Stimulated activated CD4-positive, alpha-beta T cell treated with anti-CD3 and anti-CD28 coated beads, Interleukin-15, amount 100 ng/mL, for 24 hours (primary cell): ENCODE measurements around the gene ABCF2.

Experiments used
- DNase-seq: peaks from one replicate; pipeline ENCODE4 v3.0.0-alpha.2; 2020

ABCF2 gene

DNA sequence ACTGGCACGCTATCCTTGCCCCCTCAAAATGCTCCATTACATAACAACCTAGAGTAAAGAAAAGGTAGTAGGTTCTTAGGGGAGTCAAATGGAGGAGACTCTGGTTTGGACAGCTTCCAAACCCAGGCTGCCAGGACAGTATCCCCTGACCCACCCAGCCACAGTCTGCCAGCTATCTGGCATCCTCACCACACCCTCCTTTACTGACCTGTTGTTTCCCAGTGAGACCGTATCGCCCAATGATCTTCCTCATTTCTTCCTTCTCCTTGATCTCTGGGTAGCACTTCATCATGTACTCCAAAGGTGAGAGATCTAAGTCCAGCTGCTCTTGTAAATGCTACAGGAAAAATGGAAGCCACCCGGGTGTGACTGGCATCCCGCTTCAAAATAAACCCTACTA is 11.6 kb downstream of the ABCF2 start:
- DNase-seq = no peak

DNA sequence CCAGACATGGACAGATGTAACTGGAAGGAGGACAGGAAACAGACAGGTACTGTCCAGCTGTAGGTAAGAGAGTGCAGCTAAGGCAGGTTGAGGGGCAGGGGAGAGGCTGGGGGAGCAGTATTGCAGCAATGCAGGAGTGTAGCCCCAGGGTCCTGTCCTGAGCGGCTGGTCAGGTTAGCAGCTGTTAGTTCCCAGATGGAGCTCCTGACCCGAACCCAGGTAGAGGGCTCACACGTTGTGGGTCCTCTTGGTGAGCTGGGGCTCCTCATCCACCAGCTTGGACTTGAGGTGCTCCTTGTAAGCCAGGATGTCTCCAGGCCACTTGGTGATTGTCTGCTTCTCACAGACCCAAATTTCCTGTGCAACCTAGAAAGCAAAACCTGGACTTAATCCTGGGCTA is 13.2 kb downstream of the ABCF2 start:
- DNase-seq = no peak

DNA sequence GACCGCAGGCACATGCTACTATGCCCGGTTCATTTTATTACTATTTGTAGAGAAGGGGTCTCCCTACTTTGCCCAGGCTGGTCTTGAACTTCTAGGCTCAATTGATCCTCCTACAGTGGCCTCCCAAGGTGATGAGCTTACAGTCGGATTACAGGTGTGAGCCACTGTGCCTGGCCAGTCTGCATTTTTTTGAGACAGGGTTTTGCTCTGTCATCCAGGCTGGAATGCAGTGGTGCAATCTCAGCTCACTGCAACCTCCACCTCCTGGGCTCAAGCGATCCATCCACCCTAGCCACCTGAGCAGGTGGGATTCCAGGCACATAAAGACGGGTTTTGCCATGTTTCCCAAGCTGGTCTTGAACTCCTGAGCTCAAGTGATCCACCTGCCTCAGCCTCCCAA is 14.4 kb downstream of the ABCF2 start:
- no peak for DNase-seq

DNA sequence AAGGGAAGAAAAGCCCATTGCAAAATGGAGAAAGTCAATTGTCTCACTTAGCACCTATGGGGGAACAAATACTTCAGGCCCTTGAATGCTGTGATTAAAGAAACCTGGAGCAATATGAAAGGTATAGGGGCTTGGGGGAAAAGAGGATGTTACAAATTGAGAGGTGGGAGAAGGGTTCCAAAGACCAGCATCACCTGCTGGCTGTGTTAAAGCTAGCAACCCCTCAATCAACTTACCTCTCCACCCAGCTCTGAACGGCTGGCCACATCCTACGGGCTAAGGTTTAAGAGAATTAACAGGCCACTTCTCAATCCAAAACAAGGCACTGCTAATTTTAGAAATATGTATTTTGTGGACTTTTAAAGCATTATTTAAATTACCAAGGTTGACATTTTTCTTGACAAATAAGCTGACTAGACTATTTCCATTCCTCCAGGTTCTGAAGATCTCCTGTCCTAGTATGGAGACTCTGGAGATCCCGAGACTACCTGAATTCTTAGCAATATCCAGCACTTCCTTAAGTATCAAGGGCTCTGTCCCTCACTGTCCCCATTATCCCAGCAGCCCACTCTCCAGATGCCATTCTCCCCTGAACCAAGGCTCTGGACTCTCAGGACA is 15.7 kb downstream of the ABCF2 start:
- DNase-seq = no peak

DNA sequence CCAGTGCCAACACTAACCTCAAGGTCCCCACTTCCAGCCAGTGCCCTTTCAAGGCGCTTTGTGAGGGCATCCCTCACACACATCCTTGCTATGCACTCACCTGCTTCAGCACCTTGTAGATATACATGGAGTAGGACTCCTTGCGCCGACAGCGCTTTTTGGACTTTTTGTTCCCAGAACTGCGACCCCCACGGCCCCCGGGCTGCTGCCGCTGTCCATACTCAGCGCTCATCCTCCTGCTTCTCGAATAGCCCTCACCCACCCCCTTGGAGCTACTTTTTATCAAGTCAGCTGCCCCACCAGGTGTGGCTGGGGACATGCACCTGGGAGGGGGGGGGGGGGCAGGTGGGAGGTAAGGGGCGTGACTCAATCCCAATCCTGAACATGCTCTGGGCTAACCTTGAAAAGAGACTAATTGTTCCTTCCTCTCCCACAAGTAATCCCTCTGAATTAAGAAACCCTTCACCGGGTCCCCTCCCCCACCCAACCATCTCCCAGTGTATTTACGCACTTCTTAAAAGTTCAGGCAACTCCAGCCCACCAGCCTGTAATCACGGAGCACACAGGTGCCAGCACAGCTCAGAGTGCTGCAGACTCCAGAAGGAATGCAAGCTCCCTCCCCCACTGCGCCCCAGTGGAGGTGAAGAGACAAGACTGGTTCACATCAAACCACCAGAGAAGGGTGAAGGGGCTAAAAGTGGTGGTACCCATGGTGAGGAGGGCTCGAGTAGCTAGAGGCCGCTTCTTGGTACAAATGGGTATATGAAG is 16.7 kb downstream of the ABCF2 start, which contains the start of gene H2BK1:
Gene H2BK1 (minus strand): TSS at position 402 of the 768 bp plus-strand sequence. CDS start 170 bp downstream, at position 232.
- DNase-seq = no peak

DNA sequence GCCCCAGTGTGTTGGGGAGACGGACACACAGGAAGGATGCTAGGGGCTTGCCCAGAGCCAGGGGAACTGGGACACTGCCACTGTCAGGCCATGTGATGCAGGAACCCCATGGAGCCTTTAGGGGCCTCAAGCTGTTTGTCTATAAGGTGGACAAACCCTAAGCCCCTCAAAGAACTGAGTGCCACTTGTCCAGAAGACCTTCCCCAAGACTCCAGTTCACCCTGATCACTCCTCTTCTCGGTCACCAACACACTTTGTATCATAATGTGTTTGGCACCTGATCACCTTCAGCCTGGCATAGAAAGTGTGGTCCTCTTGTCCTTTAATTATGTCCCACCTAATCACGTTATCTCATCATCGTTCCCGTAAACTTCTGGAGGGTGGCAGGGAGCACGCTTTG is 17.4 kb downstream of the ABCF2 start:
- no peak for DNase-seq

DNA sequence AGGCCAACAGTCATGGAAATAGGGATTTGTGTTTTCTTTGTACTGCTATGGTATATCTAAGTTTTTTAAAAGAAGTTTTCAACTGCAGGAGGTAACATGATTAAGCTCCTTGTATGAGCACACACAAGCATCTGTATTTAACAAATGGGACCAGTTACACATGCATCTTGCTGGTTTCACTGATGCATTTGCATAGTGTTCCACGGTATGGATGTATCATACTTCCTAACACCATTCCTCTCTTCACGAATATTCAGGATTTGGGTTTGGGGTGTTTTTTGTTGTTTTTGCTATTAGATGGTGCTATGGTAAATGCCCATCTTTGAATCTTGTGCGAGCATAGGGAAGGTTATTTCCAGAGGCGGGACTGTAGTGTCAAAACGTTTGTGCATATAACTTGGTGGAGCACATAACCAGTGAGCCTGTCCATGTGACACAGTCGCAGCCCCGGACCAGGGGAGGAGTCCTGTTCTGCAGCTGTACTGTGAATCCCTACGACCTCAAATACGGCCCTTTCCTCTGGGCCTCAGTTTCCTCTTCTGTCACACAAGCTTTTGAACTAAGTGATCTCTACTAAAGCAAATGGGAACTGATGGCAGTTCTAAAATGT is 18.6 kb downstream of the ABCF2 start:
- DNase-seq = no peak

DNA sequence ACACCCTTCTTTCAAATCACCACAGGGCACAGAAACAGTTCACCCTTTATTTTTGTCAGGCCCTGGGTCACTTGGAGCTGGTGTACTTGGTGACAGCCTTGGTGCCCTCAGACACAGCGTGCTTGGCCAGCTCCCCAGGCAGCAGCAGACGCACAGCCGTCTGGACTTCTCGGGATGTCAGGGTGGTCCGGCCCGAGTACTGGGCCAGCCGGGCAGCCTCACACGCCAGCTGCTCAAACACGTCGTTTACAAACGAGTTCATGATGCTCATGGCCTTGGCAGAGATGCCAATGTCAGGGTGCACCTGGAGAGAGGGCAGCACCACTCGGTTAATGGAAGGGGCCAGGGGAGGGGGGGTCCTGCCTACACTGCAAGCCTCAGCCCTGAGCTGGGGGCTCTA is 19.2 kb downstream of the ABCF2 start:
- no peak for DNase-seq

DNA sequence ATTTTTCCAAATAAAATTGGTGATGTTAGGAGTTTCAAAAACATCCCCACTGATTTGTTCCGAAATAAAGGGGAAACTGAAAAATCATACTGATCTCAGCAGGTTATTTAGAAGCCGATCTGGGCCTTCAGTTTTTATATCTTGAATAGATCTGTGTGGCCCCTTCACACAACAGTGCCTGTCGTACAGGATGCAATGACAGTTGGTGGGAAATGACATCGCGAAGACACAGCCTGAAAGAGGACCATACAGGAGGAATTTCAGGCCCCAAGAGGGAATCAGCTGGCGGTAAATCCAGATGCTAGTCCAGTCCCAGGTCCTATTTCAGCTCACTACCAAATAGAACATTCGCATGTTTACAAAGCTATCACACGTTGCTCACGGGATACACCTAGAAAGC is 19.7 kb downstream of the ABCF2 start:
- DNase-seq = no peak

DNA sequence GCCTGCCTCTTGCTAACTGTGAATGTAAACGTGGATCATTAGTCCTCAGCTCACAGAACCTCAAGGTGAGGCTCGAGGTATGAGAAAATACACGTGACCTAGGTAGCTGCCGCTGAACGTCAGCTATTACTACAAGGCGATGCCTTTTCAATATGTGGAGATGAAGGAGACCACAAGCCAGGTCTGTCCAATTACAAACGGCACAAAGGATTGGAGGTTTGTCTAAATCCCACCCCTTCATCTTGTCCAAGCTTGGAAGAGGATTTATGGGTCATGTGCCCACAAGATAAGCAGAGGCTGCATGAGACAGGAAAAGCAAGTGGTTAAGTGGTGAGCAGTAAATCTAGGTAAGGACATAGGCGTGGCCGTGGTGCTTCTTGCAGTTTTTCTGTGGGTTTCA is 20.1 kb downstream of the ABCF2 start:
- DNase-seq = no peak

DNA sequence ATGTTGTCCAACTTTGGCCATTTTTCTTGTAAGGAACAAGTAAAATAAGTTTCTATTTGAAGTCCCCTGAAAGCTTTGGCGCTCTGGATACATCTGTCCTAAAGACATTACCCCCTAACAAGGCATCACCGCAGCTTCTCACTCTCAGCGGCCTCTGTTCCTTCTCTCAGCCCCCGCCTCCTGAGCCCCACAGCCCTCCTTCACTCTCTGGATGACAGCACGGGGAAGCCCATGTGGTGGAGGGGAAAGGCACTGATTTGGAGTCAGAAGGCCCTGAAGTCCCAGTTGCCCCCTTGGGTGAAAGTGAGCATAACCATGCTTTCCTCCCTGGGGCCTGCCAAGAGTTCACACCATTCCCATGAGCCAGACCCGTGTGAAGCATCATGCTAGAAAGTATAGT is 21.3 kb downstream of the ABCF2 start:
- DNase-seq = no peak

DNA sequence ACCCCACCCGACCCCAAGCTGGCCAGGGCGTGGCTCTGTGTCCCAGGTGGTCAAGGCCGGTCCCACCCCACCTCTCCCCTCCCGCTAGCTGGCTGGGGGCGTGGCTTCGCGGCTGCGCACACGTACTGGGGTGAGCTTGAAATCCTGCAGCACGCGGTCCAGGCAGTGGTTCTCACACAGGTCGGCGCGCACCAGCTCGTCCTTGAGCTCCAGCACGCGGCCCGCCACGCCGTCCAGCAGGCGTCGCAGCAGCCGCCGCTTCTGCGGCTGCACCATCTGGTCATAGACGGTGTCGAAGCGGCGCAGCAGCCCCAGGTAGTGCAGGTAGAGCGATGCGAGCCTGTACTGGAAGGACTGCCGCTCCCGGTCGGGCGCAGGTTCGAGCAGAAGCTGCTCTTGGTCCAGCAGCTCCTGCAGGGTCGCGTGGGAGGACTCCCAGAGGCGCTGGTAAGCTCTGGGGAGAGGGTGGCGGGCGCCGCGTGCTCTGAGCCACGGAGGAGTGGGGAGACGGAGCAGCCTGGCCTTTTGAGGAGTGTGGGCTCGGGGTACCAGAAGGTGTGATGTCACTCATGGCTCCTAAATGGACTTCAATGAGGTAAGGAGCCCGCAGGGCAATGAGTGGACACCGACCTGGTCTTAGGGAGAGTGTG is 22.5 kb downstream of the ABCF2 start:
- DNase-seq = no peak

DNA sequence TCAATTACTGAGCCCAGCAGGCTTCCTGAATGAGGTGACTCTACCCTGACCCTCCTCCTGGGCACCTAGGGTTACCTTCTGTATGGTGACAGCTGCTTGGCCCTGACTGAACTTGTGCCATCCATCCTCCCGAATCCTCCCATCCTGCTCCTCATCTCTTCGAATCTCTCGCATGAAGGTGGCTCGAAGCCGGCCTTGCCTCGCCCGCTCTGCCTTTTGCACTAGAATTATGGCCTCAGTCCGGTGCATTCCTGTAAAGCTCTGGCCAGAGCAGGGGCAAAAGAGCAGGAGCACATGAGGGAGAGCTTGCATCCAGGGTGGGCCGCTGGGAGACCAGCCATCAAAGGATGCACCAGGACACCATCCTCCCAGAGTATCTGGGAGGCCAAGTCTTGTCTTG is 24.2 kb downstream of the ABCF2 start:
- no peak for DNase-seq

DNA sequence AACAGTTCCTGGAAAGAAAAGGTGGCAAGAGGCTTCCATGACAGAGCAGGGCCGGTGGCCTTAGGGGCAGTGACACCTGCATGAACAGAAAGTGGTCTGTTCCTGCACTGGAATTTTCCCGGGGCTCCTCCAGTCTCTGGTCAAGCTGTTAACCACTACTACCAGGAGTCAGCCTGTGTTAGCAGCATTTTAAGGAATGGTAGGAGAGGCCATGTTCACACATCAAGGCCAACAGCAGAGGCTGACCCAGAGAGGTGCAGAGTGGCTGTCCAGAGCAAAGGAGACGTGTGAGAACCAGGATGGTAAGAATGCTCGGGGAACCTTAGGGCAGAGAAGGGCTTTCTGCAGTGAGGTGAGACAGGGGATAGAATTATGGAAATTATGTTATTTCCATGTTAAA is 25.3 kb downstream of the ABCF2 start:
- DNase-seq = no peak

DNA sequence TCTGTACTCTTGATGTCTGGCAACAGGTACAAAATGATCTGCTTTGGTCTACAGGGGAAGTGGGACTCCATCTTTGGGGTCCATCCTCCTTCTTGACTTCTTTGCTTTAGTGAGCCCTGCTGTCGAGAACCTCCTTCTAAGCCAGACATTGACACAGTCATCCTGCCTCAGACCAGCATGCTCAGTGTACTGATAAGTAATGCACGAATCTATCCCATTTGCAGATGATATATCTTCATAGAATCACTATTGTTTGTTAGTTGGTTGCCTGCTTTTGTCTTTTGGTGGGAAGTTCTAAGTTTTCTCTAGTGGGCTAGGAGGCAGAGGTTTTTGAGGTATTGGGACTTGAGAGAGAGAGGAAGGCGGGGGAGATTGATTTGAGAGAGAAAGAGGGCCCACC is 25.7 kb downstream of the ABCF2 start:
- no peak for DNase-seq

DNA sequence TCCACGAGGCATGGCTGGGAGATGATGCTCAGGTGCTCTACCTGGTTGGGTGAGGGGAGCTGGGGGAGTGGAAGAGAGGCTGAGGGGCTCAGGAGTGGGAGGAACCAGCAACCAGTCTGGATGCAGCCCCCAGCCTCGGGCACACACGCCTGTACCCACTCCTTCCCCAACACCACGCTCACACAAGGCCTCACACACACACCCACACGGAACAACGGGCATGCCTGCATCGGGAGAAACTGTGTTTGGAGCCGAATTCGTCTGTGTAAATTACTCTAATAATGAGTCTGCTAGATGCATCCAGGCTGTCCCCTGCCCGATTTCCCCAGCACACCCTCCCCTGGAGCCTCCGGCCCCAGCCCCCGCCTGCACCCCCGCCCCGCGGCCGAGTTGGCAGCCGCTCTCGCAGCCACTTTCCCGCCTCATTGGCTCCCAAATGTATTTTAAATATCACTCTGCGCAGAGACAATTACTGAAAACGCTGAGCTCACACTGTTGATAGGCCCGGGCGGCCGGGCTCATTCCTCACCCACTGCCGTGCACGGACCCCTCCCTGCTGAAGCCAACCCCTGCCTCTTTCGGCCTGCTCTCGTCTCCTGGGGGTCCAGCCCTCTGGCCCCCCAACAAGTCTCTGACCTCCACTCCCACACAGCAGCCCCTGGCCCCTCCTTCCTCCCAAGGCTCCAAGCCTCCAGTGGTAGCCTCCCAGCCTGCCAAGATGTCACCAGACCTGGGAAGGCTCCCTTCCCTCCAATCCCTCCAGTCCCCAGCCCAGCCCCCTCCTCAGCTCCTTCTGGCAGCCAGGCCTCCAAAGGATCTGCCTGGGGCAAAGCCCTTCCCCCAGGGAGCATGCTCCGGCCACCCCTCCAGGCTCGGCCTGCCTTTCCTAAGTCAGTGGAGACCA is 27.8 kb downstream of the ABCF2 start:
- DNase-seq = no peak

DNA sequence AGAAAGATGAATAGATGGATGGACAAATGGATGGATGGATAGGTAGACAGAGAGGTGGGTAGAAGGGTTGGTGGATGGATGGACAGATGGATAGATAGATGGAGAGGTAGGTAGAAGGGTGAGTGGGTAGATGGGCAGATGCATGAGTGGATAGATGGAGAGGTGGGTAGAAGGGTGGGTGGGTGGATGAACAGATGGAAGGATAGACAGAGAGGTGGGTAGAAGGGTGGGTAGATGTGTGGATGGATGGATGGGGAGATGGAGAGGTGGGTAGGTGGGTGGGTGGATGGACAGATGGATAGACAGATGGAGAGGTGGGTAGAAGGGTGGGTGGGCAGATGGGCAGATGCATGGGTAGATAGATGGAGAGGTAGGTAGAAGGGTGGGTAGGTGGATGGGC is 29.1 kb downstream of the ABCF2 start:
- DNase-seq = no peak

DNA sequence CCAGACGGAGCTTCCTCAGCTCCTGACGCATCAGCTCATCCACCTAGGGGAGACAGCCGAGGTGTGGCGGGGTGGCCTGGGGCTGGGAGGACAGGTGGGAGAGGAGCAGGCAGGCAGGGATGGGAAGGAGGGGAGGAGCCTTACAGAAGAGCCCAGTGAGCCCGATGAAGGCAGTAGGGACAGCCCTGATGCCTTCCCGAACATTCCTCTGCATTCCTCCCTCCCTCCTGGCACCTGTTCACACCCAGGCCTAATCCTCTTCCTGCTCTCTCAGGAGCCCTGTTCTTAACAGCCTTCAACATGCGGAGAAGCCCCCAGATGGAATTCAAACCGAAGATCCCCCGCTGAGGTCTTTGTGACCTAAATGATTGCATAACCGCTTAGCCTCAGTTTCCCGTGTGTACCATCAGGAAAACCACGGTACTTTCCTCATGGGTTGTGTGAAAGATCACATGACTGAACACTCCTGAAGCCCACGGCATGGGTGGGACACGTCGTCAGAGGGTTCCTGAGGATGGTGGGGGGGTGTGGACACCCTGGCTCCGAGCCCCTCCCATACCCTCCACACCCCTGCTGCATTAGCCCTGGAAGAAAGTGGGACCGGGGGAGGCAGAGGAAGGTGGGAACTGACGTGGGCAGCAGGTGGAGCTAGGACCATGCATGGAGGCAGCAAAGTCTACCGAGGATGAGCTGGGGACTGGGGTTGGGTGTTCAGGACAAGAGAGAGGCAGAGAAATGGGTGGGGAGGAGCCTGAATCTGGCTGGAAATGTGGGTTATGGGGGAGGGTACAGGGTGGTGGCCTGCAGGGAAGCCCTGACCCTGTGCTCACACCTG is 31.2 kb downstream of the ABCF2 start:
- DNase-seq = no peak

DNA sequence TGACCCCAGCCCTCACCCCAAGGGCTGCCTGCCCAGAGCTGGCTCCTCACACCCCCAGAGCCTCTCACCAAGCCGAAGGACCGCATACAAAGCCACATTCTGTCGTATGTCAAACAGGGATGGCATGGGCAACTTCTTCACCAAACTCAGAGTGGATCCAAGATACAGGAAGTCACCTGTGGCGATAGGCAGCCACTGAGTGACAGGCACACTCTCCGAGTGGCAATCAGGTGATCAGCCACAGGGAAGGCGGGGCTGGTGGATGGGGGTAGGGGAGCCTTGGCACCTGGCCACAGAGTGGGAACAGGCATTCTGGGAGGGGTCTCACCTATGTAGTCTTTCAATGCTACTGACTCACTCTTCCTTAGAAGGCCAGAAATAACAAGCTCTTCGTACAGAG is 32.8 kb downstream of the ABCF2 start:
- DNase-seq = no peak

DNA sequence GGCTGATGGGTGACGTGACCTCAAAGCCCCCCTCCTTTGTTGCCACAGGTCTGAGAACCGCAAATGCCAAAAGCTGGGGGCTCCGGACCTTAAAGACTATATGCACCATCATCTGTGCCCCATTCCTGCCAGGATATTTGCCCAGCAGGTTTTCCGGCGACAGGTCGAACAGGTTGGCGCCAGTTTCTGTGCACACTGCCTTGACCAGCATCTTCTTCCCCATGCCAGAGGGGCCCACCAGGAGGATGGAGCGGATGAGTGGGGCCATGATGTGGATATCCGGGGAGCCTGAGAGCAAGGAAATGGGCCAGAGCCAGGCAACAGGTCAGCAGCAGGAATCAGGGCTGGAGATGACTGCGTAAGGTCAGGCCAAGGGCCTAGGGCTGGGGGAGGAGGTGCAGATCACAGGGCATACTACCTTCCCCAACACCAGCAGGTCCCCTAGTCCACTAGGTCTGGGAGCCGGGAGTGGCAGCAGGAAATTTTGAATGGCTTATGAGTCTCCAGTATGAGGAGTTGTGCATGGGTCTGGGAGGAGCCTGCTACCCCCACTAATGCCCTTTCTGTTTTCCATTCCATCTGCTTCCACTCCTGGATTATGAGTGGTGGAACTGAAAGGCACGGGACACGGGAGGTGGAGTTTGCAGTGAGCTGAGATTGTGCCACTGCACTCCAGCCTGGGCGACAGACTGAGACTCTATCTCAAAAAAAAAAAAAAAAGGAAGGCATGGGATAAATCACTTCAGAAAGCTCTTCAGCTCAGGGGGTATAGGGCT is 33.6 kb downstream of the ABCF2 start:
- DNase-seq = no peak

DNA sequence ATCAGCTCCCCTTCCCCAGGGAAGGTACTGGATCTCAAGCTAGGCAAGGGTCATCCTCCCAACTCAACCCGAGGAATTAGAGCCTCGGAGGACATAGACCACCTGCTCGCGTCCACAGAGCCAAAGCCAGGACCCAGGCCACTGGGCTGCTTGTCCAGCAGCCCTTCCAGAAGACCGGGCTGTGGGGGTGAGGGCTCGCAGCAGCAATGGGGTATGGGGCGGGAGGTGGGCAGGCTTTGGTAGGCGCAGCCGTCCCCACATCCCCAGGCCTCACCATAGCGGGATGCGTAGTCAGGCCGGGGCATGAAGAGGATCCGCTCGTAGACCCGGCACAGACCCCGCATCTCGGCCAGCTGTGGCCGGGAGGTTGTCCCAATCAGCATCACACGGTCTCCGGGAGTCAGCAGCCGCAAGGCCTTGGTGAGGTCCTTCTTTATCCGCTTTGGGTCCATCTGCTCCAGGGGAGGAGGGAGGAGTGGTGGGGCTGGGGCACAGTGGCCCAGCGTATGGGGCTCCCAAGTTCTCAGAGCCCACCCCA is 34.9 kb downstream of the ABCF2 start:
- no peak for DNase-seq
